Measurements from ENCODE around the gene AP3S2. TPM values are rescaled to one million over a fixed set of nuclear protein-coding genes. Genes with fewer than 3 reads are reported as not detected.
"Not testable (repeated sequence)": the region's sequence is repeated elsewhere in the genome, so short reads cannot be mapped to it uniquely, and the experiment has no call there.

AP3S2 gene
- total and polyA plus RNA-seq, 2 of the 8 experiments (the other 6 are each of a cell fraction or from before 2014, with no cell fraction given), result 19.2 to 45.4 TPM

DNA sequence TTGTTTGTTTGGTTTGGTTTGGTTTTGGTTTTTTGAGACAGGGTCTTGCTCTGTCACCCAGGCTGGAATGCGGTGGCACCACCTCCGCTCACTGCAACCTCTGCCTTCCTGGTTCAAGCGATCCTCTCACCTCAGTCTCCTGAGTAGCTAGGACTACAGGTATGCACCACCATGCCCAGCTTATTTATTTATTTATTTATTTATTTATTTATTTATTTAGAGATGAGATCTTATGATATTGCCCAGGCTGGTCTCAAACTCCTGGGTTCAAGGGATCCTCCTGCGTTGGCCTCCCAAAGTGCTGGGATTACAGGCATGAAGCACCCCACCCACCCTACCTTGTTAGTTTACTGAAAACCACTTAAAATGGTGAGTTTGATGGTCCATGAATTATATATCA is 105.2 kb downstream of the AP3S2 start:
- H4K5ac ChIP-seq (ENCODE audit: insufficient read length, low read depth, low read length); H3K9me3 ChIP-seq (ENCODE audit: insufficient read depth in 2 of 2, low read depth in 1 of 2, low read length in 1 of 2); H4K20me1 ChIP-seq (replicated peaks in 1 of 2; ENCODE audit: control insufficient read depth in 1 of 2, insufficient read depth in 2 of 2, low read length in 2 of 2); H2BK15ac ChIP-seq (ENCODE audit: low read length); H2AK5ac ChIP-seq (ENCODE audit: low read depth, low read length); H3K18ac ChIP-seq (ENCODE audit: extremely low read depth, low read length); H3K36me3 ChIP-seq (ENCODE audit: control insufficient read depth in 2 of 4, insufficient read depth in 4 of 4, low read length in 3 of 4); H2BK120ac ChIP-seq (replicated peaks; ENCODE audit: low read depth, low read length); H4K8ac ChIP-seq (ENCODE audit: extremely low read depth, insufficient read depth, low read length); H3K27me3 ChIP-seq (replicated peaks in 1 of 4; ENCODE audit: control insufficient read depth in 3 of 4, extremely low read depth in 1 of 4, insufficient read depth in 3 of 4, low read length in 3 of 4); H3K4ac ChIP-seq (replicated peaks; ENCODE audit: insufficient read length, low read depth, low read length); DNase-seq (ENCODE audit: low read depth in 1 of 2, low spot score in 2 of 2); H2AFZ ChIP-seq (ENCODE audit: low read length); H2BK5ac ChIP-seq (ENCODE audit: low read depth, low read length); H2BK12ac ChIP-seq (ENCODE audit: low read depth, low read length); H3K4me1 ChIP-seq (replicated peaks in 1 of 4; ENCODE audit: control insufficient read depth in 3 of 4, insufficient read depth in 4 of 4, low read length in 3 of 4); H3K79me1 ChIP-seq (ENCODE audit: low read depth, low read length); H3K27ac ChIP-seq (ENCODE audit: low read depth, low read length); H3K23ac ChIP-seq (ENCODE audit: insufficient read length); H3K14ac ChIP-seq (ENCODE audit: insufficient read length); H2BK20ac ChIP-seq (ENCODE audit: low read length); FAIRE-seq; H3K4me3 ChIP-seq (ENCODE audit: extremely low read depth in 1 of 4, insufficient read depth in 2 of 4, low read depth in 3 of 4, low read length in 4 of 4); H3K9ac ChIP-seq (replicated peaks in 1 of 4; ENCODE audit: extremely low read depth in 1 of 4, low read depth in 3 of 4, low read length in 3 of 4); H3K4me2 ChIP-seq (ENCODE audit: insufficient read depth in 1 of 2, low read depth in 2 of 2, low read length in 2 of 2); H3K23me2 ChIP-seq (ENCODE audit: low read depth, low read length); POLR2A ChIA-PET (ENCODE audit: partially characterized antibody); H3K79me2 ChIP-seq (ENCODE audit: control insufficient read depth in 1 of 2, insufficient read depth in 2 of 2, low read length in 2 of 2); H3K56ac ChIP-seq (replicated peaks; ENCODE audit: insufficient read length, low read depth, low read length); H4K91ac ChIP-seq (replicated peaks; ENCODE audit: insufficient read length, low read length): not testable (repeated sequence)
- CTCF ChIA-PET (ENCODE audit: partially characterized antibody), result interaction anchor here (1.4 kb wide), 1 partner anchor 10 kb away, joined by 5 read pairs; no protein-coding TSS in a partner anchor
- 90% methylated on average over 4 of the region's 4 CpGs; no CpG with 5 or more reads in 1 of the 2 experiments for WGBS, 2 experiments (ENCODE audit: extremely low coverage in 1 of 2, insufficient coverage in 1 of 2, insufficient read length in 1 of 2, insufficient replicate concordance in 2 of 2, low coverage in 1 of 2, low lambda C conversion rate in 2 of 2, missing lambda C conversion rate in 1 of 2)
